BLaER1 treated with 17β-estradiol and CSF1 and Interleukin-3, amounts not matched to agents 10 nM and 100 nM (cell line): ENCODE results near the gene FCAMR.

ENCODE experiments used
- H3K27ac ChIP-seq, 11 experiments: shearing (Covaris generic); formaldehyde crosslinking; 2 replicates each; pipeline ENCODE4 v1.8.1; 2022
- H3K27me3 ChIP-seq, 11 experiments: shearing (Covaris generic); formaldehyde crosslinking; 2 replicates each; pipeline ENCODE4 v1.8.1; 2022
- H3K36me3 ChIP-seq, 11 experiments: shearing (Covaris generic); formaldehyde crosslinking; 2 replicates each; pipeline ENCODE4 v1.8.1; 2022
- H3K4me1 ChIP-seq, 10 experiments: shearing (Covaris generic); formaldehyde crosslinking; 2 replicates each; pipeline ENCODE4 v1.8.1; 2022
- H3K4me2 ChIP-seq, 11 experiments: shearing (Covaris generic); formaldehyde crosslinking; 2 replicates each; pipeline ENCODE4 v1.8.1; 2022
- H3K4me3 ChIP-seq, 10 experiments: shearing (Covaris generic); formaldehyde crosslinking; 2 replicates each; pipeline ENCODE4 v1.8.1; 2022
- H3K9ac ChIP-seq, 11 experiments: shearing (Covaris generic); formaldehyde crosslinking; 2 replicates each; pipeline ENCODE4 v1.8.1; 2022
- H3K9me3 ChIP-seq, 11 experiments: shearing (Covaris generic); formaldehyde crosslinking; replicated peaks in 1 of 11; 2 replicates each; pipeline ENCODE4 v1.8.1; 2022
- H4K20me1 ChIP-seq, 11 experiments: shearing (Covaris generic); formaldehyde crosslinking; 2 replicates each; pipeline ENCODE4 v1.8.1; 2022
- Cebpa-rat ChIP-seq, 11 experiments: shearing (Covaris generic); IDR thresholded peaks; 2 replicates each; pipeline ENCODE4 v1.8.1; 2022

FCAMR gene

DNA sequence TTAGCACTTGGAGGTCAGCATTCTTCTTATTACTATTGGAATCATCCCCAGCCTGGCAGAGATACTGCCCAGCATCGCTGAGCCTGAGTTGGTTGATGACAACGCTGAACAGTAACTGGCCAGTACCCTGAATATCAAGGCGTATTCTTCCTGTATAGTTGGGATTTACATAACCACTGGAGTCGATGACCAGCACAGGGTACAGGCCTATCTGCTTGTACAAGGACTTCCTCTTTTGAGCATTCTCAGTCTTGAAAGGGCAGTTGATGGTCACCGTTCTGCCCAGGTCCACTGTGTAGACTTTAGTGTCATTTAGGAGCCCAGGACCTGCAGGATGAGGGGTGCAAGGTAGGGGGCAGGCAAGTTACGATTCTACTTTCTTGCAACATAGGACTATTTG is 32.8 kb downstream of the FCAMR start:
- Histone ChIP-seq H3K9ac (no peak overlapping the region), H3K27ac (no peak overlapping the region), H3K4me1 (peaks cover 7 to 24% (median 17%) of the 10 kb centered on the region in 10 experiments; a peak in 18 of 20 replicates), H3K36me3 (no peaks in the 10 kb centered on the region), H3K4me3 (no peak overlapping the region), H4K20me1 (no peaks in the 10 kb centered on the region), H3K27me3 (no peaks in the 10 kb centered on the region), H3K9me3 (no peaks in the 10 kb centered on the region), H3K4me2 (peak overlapping the region in 3 of 11 experiments; percentile 19 to 36 (median 20); a peak in 4 of 22 replicates)
- no peak for TF ChIP-seq Cebpa-rat (IDR thresholded peaks at IDR 0.05)

DNA sequence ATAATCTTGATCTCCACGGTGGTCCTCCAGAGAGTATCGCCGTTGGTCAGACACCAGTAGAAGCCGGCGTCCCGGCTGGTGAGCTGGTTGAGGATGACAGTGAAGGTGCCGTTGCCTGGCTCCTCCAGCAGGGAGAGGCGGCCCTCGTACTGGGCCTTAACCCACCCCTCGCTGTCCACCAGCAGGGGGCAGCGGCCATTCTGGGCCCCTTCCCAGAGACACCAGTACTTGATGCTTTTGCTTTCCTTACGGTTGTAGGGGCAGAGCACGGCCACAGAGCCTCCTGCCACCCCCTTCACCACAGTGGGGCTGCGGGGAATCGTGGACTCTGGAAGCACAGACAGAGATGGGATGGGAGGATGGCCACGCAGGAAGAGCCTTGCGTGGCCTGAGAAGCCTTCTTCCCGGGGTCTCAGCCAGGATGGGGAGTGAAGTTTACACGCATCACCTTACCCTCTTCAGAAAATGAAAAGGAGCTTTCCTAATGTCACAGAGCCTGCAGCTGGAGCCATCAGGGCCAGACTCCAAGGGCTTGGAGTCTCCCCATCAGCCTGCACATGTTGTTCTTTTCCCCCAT is 34.7 kb downstream of the FCAMR start:
- no peak overlapping the region for H3K4me2 ChIP-seq
- H3K4me3 ChIP-seq = no peak overlapping the region
- H3K9me3 ChIP-seq = no peaks in the 10 kb centered on the region
- H3K27me3 ChIP-seq = no peaks in the 10 kb centered on the region
- TF ChIP-seq Cebpa-rat (IDR thresholded peaks at IDR 0.05) = no peak
- H3K36me3 ChIP-seq = no peaks in the 10 kb centered on the region
- H3K27ac ChIP-seq = no peak overlapping the region
- no peaks in the 10 kb centered on the region for H4K20me1 ChIP-seq
- peaks cover 22 to 43% (median 35%) of the 10 kb centered on the region in 10 experiments for H3K4me1 ChIP-seq
- no peak overlapping the region for H3K9ac ChIP-seq

DNA sequence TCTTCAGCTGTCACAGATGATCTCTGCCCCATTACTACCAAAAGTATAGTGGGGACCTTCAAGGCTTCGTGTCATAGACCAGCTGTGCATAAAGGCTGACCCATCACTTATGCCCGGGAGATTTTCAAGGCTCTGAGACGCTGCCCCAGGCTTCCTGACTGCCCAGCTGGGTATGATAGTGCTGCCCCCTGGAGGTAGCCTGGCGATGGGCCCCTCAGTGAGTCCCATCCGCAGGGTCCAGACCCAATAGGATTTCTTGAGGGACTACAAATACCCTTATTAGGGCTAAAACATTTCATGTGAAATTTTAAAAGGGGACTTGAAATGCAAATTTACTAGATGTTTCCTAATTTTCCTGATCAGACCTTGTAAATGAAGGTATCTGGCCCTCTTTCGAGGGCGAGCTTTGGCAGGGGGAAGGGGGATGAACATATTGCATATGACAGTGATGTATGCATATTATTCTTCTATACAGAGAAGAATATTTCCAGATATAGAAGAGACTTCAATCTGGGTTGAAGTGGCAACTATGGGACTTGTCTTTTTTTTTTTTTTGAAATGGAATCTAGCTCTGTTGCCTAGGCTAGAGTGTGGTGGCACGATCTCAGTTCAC is 36.8 kb downstream of the FCAMR start:
- peak overlapping the region in 6 of 11 experiments; percentile 13 to 88 (median 84); a peak in 7 of 22 replicates for H3K4me2 ChIP-seq
- no peak for TF ChIP-seq Cebpa-rat (IDR thresholded peaks at IDR 0.05)
- H3K27me3 ChIP-seq = no peaks in the 10 kb centered on the region
- H3K4me3 ChIP-seq = no peak overlapping the region
- no peaks in the 10 kb centered on the region for H4K20me1 ChIP-seq
- peak overlapping the region in 1 of 11 experiments; percentile 15; a peak in 1 of 22 replicates for H3K9ac ChIP-seq
- H3K4me1 ChIP-seq = peaks cover 28 to 60% (median 48%) of the 10 kb centered on the region in 10 experiments
- no peaks in the 10 kb centered on the region for H3K9me3 ChIP-seq
- no peaks in the 10 kb centered on the region for H3K36me3 ChIP-seq
- H3K27ac ChIP-seq = peak overlapping the region in 2 of 11 experiments; percentile 4 to 84; a peak in 1 of 22 replicates

DNA sequence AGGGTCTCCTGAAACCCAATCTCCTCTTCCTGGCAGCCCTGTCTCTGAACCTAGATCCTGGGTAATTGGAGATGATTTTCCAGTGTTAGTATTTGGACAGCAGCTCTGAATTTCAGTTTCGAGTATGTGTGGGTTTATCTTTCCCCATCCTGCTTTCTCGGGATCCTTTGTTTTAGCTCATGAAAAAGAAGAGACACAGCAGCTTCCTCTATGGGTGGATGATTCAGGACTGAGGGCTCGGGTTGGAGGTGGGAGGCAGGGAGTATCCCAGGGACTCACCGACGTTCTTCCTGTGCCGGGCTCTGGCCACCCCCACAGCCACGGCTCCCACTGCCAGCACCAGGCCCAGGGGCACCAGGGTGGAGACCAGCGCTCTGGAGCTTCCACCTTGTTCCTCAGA is 38.1 kb downstream of the FCAMR start:
- no peaks in the 10 kb centered on the region for H3K36me3 ChIP-seq
- no peaks in the 10 kb centered on the region for H4K20me1 ChIP-seq
- H3K9ac ChIP-seq = peak overlapping the region in 1 of 11 experiments; percentile 24; a peak in 1 of 22 replicates
- no peak overlapping the region for H3K4me3 ChIP-seq
- TF ChIP-seq Cebpa-rat (IDR thresholded peaks at IDR 0.05) = no peak
- peak overlapping the region in 8 of 11 experiments; percentile 75 to 88 (median 84); a peak in 14 of 22 replicates for H3K4me2 ChIP-seq
- no peaks in the 10 kb centered on the region for H3K27me3 ChIP-seq
- H3K9me3 ChIP-seq = no peaks in the 10 kb centered on the region
- H3K27ac ChIP-seq = peak overlapping the region in 8 of 11 experiments; percentile 14 to 88 (median 48); a peak in 12 of 22 replicates
- peaks cover 28 to 67% (median 55%) of the 10 kb centered on the region in 10 experiments for H3K4me1 ChIP-seq

DNA sequence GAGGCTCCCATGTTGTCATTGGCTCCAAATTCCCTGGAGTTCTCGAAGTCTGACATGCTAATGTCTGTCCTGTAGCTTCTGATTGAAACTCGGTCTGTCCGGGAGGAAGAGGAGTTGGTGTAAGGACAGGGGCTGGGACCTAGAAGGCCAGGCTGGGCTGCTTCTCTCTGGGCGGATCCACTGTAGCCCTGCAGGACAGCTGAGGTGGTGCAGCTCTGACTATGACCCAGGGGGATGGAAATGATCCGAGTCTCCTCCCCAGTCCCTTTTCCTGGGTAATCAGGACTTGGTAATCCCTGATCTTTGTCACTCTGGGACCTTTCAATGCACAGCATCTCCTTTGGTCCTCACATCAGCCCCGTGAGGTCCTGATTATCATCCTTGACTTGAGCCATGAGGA is 38.6 kb downstream of the FCAMR start:
- Histone ChIP-seq H3K27ac (peak overlapping the region in 8 of 11 experiments; percentile 14 to 88 (median 83); a peak in 12 of 22 replicates), H3K9me3 (no peaks in the 10 kb centered on the region), H3K9ac (no peak overlapping the region; a peak in 2 of 22 replicates), H3K4me3 (no peak overlapping the region), H4K20me1 (no peaks in the 10 kb centered on the region), H3K27me3 (no peaks in the 10 kb centered on the region), H3K36me3 (no peaks in the 10 kb centered on the region), H3K4me2 (peak overlapping the region; percentile 75 to 88 (median 83); a peak in 21 of 22 replicates), H3K4me1 (peaks cover 28 to 70% (median 56%) of the 10 kb centered on the region in 10 experiments)
- no peak for TF ChIP-seq Cebpa-rat (IDR thresholded peaks at IDR 0.05)

DNA sequence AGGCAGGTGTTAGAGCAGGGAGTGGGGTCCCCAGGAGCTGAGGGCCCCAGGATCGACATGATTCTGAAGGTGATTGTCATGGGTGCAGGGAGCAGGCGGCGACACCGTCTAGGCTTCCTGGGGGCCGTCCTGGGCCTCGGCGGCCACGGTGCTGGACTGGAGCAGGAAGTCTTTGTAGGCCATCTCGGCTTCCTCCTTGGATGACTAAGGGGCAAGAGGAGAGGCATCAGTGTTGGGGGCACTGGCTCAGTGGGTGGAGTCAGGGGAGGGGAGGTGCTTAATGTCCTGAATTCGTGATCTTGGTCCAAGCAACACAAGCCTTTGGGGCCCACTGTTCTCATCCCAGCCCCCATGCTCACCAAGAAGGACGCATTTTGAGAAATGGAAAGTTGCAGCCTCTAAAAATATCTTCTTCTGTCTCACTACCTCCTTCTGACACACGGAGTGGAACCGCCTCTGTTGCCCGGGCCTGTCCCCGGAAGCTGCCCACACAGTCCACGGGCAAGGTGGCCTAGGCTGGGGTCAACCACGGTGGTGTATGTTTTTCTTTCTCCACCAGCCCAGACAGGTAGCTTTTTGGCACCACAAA is 40.0 kb downstream of the FCAMR start:
- Histone ChIP-seq H3K4me2 (peak overlapping the region; percentile 75 to 88 (median 83)), H3K4me3 (peak overlapping the region in 6 of 10 experiments; percentile 6 to 25 (median 18); a peak in 6 of 20 replicates), H3K9me3 (no peaks in the 10 kb centered on the region), H3K4me1 (peaks cover 32 to 84% (median 65%) of the 10 kb centered on the region in 10 experiments), H3K27ac (peak overlapping the region; percentile 60 to 88 (median 79)), H3K36me3 (no peaks in the 10 kb centered on the region), H3K9ac (peak overlapping the region; percentile 19 to 70 (median 58); a peak in 17 of 22 replicates), H4K20me1 (no peaks in the 10 kb centered on the region), H3K27me3 (no peaks in the 10 kb centered on the region)
- no peak for TF ChIP-seq Cebpa-rat (IDR thresholded peaks at IDR 0.05)

DNA sequence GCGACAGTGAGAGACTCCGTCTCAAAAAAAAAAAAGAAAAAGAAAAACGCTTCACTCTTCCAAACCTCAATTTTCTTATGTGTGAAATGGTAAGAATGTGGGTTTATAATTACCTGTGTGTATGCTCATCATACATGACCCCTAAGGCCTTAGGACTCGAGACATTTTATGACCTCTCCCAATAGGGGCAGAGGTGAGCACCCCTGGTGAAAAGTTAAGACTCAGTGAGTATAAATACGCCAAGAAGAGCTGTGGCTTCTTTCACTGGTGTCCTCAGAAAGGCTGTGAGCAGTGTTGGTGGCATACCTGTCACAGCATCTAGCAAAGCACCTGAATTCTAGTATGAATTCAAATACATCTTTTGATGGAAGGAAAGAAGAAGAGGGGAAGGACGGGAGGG is 40.7 kb downstream of the FCAMR start:
- peak overlapping the region in 6 of 11 experiments; percentile 39 to 70 (median 62); a peak in 10 of 22 replicates for H3K9ac ChIP-seq
- no peaks in the 10 kb centered on the region for H3K27me3 ChIP-seq
- peaks cover 40 to 92% (median 73%) of the 10 kb centered on the region in 10 experiments for H3K4me1 ChIP-seq
- H3K4me2 ChIP-seq = peak overlapping the region; percentile 75 to 88 (median 83)
- no peaks in the 10 kb centered on the region for H3K9me3 ChIP-seq
- no peak for TF ChIP-seq Cebpa-rat (IDR thresholded peaks at IDR 0.05)
- H3K27ac ChIP-seq = peak overlapping the region in 9 of 11 experiments; percentile 60 to 88 (median 82); a peak in 17 of 22 replicates
- H3K4me3 ChIP-seq = no peak overlapping the region
- no peaks in the 10 kb centered on the region for H4K20me1 ChIP-seq
- no peaks in the 10 kb centered on the region for H3K36me3 ChIP-seq

DNA sequence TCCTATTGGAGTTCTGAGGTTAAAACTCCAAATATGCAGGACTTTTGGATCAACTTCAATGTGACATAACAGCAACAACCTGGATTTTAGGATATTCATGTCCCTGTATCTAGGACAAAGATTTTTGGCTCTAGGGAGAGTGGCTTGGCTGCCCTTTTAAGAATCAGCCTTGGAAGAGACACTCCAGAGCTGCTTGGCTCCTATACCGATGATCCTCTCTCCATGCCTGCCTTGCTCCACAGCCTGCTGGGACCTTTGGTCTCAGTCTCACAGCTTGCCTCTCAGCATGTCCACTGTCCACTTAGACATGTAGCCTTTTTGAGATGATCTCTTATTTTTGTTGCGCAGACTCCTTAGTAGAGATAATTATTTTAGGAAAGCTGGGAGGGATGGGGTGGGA is 44.0 kb downstream of the FCAMR start:
- TF ChIP-seq Cebpa-rat (IDR thresholded peaks at IDR 0.05) = no peak
- peak overlapping the region in 8 of 11 experiments; percentile 39 to 94 (median 54); a peak in 14 of 22 replicates for H3K27ac ChIP-seq
- H3K27me3 ChIP-seq = no peaks in the 10 kb centered on the region
- peaks cover 65 to 99% (median 80%) of the 10 kb centered on the region in 10 experiments for H3K4me1 ChIP-seq
- H4K20me1 ChIP-seq = no peaks in the 10 kb centered on the region
- peak overlapping the region in 4 of 11 experiments; percentile 52 to 83 (median 65); a peak in 7 of 22 replicates for H3K4me2 ChIP-seq
- no peaks in the 10 kb centered on the region for H3K9me3 ChIP-seq
- no peaks in the 10 kb centered on the region for H3K36me3 ChIP-seq
- H3K9ac ChIP-seq = peak overlapping the region in 1 of 11 experiments; percentile 22; a peak in 1 of 22 replicates
- no peak overlapping the region for H3K4me3 ChIP-seq
